BLaER1 treated with 17β-estradiol and CSF1 and Interleukin-3, amounts not matched to agents 10 nM and 100 nM (cell line): ENCODE measurements around the gene PYM1.
A peak's percentile ranks its signal among the peaks of the same experiment; 100 is the strongest.

Source experiments
- H3K27ac ChIP-seq, 11 experiments: shearing (Covaris generic); formaldehyde crosslinking; 2 replicates each; pipeline ENCODE4 v1.8.1; 2022
- H3K27me3 ChIP-seq, 11 experiments: shearing (Covaris generic); formaldehyde crosslinking; 2 replicates each; pipeline ENCODE4 v1.8.1; 2022
- H3K36me3 ChIP-seq, 11 experiments: shearing (Covaris generic); formaldehyde crosslinking; 2 replicates each; pipeline ENCODE4 v1.8.1; 2022
- H3K4me1 ChIP-seq, 10 experiments: shearing (Covaris generic); formaldehyde crosslinking; 2 replicates each; pipeline ENCODE4 v1.8.1; 2022
- H3K4me2 ChIP-seq, 11 experiments: shearing (Covaris generic); formaldehyde crosslinking; 2 replicates each; pipeline ENCODE4 v1.8.1; 2022
- H3K4me3 ChIP-seq, 10 experiments: shearing (Covaris generic); formaldehyde crosslinking; 2 replicates each; pipeline ENCODE4 v1.8.1; 2022
- H3K9ac ChIP-seq, 11 experiments: shearing (Covaris generic); formaldehyde crosslinking; 2 replicates each; pipeline ENCODE4 v1.8.1; 2022
- H3K9me3 ChIP-seq, 11 experiments: shearing (Covaris generic); formaldehyde crosslinking; replicated peaks in 1 of 11; 2 replicates each; pipeline ENCODE4 v1.8.1; 2022
- H4K20me1 ChIP-seq, 11 experiments: shearing (Covaris generic); formaldehyde crosslinking; 2 replicates each; pipeline ENCODE4 v1.8.1; 2022
- Cebpa-rat ChIP-seq, 11 experiments: shearing (Covaris generic); IDR thresholded peaks; 2 replicates each; pipeline ENCODE4 v1.8.1; 2022

The PYM1 gene

DNA sequence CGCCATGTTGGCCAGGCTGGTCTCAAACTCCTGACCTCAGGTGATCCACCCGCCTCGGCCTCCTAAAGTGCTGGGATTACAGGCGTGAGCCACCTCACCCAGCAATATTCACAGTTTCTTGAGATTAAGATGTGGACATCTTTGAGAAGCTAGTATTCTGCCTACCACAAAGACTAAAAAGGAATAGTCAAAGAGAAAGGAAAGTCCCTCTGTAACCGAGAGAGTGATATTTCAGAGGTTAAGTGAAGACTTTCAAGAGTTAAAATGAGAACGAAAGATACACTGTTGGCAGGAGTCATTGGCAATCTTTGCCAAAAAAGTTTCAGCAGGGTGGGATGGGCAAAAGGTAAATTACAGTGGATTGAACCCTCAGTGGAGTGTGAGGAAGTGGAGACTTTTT, 18.9 kb upstream of the PYM1 start:
- Histone ChIP-seq H3K4me3 (no peak overlapping the region), H3K36me3 (peaks cover 62 to 100% (median 87%) of the 10 kb centered on the region in 11 experiments), H3K9ac (no peak overlapping the region), H3K27me3 (no peaks in the 10 kb centered on the region), H3K9me3 (no peaks in the 10 kb centered on the region), H3K4me1 (no peaks in the 10 kb centered on the region), H4K20me1 (no peaks in the 10 kb centered on the region; a peak in 1 of 22 replicates), H3K27ac (no peak overlapping the region), H3K4me2 (no peak overlapping the region)
- no peak for TF ChIP-seq Cebpa-rat (IDR thresholded peaks at IDR 0.05)

DNA sequence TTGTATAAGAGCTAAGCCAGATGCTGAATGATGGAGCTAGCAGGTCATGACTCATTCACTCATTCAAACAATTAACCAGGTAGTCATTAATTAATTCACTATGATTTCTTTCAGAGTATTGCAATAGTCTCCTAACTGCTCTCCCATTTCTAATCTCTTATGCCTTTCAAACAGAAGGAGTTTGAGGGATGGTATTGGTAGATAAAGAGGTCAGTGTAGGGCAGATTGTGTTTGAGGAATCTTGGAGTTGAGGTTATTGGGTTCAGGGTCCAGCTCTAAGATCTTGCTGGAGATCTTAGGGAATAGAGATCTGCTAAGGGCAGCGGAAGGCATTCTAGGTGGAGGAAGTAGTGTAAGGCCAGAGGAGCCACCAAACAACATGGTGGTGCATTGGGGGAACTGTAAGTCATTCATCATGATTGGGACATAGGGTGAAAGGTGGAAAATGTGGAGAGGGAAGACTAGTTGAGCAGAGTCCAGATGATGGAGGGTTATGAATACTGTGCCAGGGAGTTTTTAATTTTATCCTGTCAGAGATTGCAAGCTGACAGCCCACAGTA, 15.0 kb upstream of the PYM1 start:
- peaks cover 6 to 19% (median 10%) of the 10 kb centered on the region in 10 experiments; a peak in 19 of 20 replicates for H3K4me1 ChIP-seq
- no peaks in the 10 kb centered on the region for H3K9me3 ChIP-seq
- no peak for TF ChIP-seq Cebpa-rat (IDR thresholded peaks at IDR 0.05)
- H3K36me3 ChIP-seq, result peaks cover 79 to 98% (median 93%) of the 10 kb centered on the region in 11 experiments
- no peak overlapping the region for H3K4me3 ChIP-seq
- no peak overlapping the region for H3K27ac ChIP-seq
- no peak overlapping the region for H3K4me2 ChIP-seq
- H3K27me3 ChIP-seq, result no peaks in the 10 kb centered on the region
- H3K9ac ChIP-seq, result no peak overlapping the region
- peaks cover 0 to 21% (median 0%) of the 10 kb centered on the region in 11 experiments; a peak in 3 of 22 replicates for H4K20me1 ChIP-seq

- no peak for TF ChIP-seq Cebpa-rat (IDR thresholded peaks at IDR 0.05)
- H3K4me1 ChIP-seq, result peaks cover 6 to 19% (median 10%) of the 10 kb centered on the region in 10 experiments; a peak in 19 of 20 replicates
- H3K36me3 ChIP-seq, result peaks cover 82 to 98% (median 93%) of the 10 kb centered on the region in 11 experiments
- H3K9ac ChIP-seq, result no peak overlapping the region
- no peaks in the 10 kb centered on the region for H3K9me3 ChIP-seq
- H3K4me3 ChIP-seq, result no peak overlapping the region
- H3K27ac ChIP-seq, result no peak overlapping the region
- H3K27me3 ChIP-seq, result no peaks in the 10 kb centered on the region
- no peak overlapping the region for H3K4me2 ChIP-seq
- peaks cover 0 to 25% (median 0%) of the 10 kb centered on the region in 11 experiments; a peak in 3 of 22 replicates for H4K20me1 ChIP-seq
Observed at GRCh38 chr12:55942055-55942454, 14.4 kb upstream of the PYM1 start.

- H3K36me3 ChIP-seq, result peaks cover 78 to 98% (median 87%) of the 10 kb centered on the region in 11 experiments
- H3K4me3 ChIP-seq, result no peak overlapping the region
- no peaks in the 10 kb centered on the region for H3K9me3 ChIP-seq
- peak overlapping the region in 3 of 11 experiments; percentile 11 to 43 (median 17); a peak in 2 of 22 replicates for H3K27ac ChIP-seq
- peak overlapping the region in 7 of 11 experiments; percentile 15 to 56 (median 43); a peak in 9 of 22 replicates for H3K9ac ChIP-seq
- H3K4me2 ChIP-seq, result peak overlapping the region; percentile 32 to 68 (median 49); a peak in 21 of 22 replicates
- no peaks in the 10 kb centered on the region for H3K27me3 ChIP-seq
- H3K4me1 ChIP-seq, result peaks cover 7 to 26% (median 12%) of the 10 kb centered on the region in 10 experiments; a peak in 19 of 20 replicates
- TF ChIP-seq Cebpa-rat (IDR thresholded peaks at IDR 0.05), result no peak
- H4K20me1 ChIP-seq, result peaks cover 0 to 41% (median 0%) of the 10 kb centered on the region in 11 experiments; a peak in 5 of 22 replicates
Observed at GRCh38 chr12:55940065-55940732, 12.5 kb upstream of the PYM1 start.

DNA sequence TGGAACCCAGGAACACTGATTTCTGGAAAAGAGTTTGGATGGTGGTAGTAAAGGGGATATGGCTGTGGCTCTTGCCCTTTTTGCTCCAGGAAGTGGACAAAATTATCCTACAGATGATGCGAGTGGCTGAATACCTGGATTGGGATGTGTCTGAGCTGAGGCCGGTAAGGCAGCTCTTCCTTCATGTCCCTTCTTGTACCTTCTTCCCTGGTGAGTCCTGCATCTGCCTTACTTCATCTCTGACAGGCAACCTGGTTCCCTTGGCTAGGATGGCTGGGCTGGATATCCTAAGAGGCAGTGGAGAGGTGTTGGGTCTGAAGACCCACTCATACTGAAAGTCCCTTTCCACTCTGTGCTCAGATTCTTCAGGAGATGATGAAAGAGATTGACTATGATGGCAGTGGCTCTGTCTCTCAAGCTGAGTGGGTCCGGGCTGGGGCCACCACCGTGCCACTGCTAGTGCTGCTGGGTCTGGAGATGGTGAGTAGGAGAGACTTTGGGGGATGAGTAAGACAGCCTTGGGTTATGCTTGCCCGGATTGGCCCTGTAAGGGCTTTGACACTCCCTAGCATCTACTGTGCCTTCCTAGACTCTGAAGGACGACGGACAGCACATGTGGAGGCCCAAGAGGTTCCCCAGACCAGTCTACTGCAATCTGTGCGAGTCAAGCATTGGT, 11.3 kb upstream of the PYM1 start:
- Histone ChIP-seq H3K27me3 (no peaks in the 10 kb centered on the region), H3K27ac (no peak overlapping the region), H3K9me3 (no peaks in the 10 kb centered on the region), H3K9ac (peak overlapping the region in 3 of 11 experiments; percentile 4 to 36 (median 34); a peak in 2 of 22 replicates), H3K36me3 (peaks cover 66 to 92% (median 74%) of the 10 kb centered on the region in 11 experiments), H3K4me2 (0 out of 22 replicates have a peak overlapping the region, but pooled peaks of 1 of the 11 experiments have one; percentile 46), H3K4me3 (no peak overlapping the region), H4K20me1 (peaks cover 0 to 42% (median 0%) of the 10 kb centered on the region in 11 experiments; a peak in 6 of 22 replicates), H3K4me1 (peaks cover 16 to 38% (median 23%) of the 10 kb centered on the region in 10 experiments)
- 0 out of 22 replicates have a peak, but pooled peaks of 1 of the 11 experiments have one; percentile 8 for TF ChIP-seq Cebpa-rat (IDR thresholded peaks at IDR 0.05)

DNA sequence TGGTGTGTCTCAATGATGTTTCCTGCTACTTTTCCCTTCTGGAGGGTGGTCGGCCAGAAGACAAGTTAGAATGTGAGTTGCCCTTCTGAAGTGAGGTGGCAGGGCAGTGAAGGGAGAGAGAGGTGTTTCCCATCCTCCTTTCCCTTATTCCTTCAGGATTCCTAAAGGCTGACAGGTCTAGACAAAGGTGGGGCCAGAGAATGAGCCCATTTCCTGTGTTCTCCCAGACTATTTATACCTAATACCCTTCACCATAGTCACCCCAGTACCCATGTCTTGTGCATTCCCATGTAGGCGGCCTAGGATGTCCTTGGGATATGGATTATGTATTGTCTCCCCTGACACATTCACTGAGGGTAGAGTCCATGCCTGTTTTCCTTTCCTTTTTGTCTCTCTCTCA, 10.3 kb upstream of the PYM1 start:
- Histone ChIP-seq H3K36me3 (peaks cover 56 to 82% (median 64%) of the 10 kb centered on the region in 11 experiments), H3K27me3 (no peaks in the 10 kb centered on the region), H3K9ac (peak overlapping the region in 4 of 11 experiments; percentile 2 to 39 (median 35); a peak in 3 of 22 replicates), H3K4me3 (no peak overlapping the region), H4K20me1 (peaks cover 0 to 42% (median 0%) of the 10 kb centered on the region in 11 experiments; a peak in 6 of 22 replicates), H3K27ac (no peak overlapping the region), H3K4me2 (no peak overlapping the region), H3K4me1 (peaks cover 26 to 48% (median 33%) of the 10 kb centered on the region in 10 experiments), H3K9me3 (no peaks in the 10 kb centered on the region)
- TF ChIP-seq Cebpa-rat (IDR thresholded peaks at IDR 0.05), result no peak

DNA sequence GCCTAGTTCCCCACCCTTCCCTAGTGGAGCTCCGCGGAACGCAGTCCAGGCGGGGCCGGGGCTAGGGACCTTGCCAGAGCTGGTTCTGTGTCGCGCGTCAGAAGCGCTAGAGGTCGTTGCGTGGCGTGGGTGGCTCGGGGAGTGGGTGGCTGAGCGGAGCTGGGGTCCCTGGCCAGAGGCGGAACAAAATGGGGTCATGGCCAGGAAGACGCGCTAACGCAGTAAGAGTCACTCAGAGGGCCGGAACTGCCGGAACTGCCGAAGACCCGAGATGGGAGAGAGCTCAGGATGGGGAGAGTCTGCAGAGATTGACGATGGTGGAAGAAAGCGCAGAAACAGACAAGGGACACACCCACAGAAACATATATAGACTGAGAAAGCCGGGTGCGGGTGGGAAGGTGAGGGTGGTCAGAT, 8.1 kb upstream of the PYM1 start:
- Histone ChIP-seq H3K27me3 (no peaks in the 10 kb centered on the region), H3K9ac (peak overlapping the region in 1 of 11 experiments; percentile 9; a peak in 1 of 22 replicates), H3K9me3 (no peaks in the 10 kb centered on the region), H3K4me1 (peaks cover 39 to 61% (median 50%) of the 10 kb centered on the region in 10 experiments), H3K4me2 (no peak overlapping the region), H3K36me3 (peaks cover 34 to 59% (median 42%) of the 10 kb centered on the region in 11 experiments), H3K4me3 (no peak overlapping the region), H4K20me1 (peaks cover 0 to 40% (median 0%) of the 10 kb centered on the region in 11 experiments; a peak in 6 of 22 replicates), H3K27ac (peak overlapping the region in 1 of 11 experiments; percentile 13; a peak in 2 of 22 replicates)
- no peak for TF ChIP-seq Cebpa-rat (IDR thresholded peaks at IDR 0.05)

DNA sequence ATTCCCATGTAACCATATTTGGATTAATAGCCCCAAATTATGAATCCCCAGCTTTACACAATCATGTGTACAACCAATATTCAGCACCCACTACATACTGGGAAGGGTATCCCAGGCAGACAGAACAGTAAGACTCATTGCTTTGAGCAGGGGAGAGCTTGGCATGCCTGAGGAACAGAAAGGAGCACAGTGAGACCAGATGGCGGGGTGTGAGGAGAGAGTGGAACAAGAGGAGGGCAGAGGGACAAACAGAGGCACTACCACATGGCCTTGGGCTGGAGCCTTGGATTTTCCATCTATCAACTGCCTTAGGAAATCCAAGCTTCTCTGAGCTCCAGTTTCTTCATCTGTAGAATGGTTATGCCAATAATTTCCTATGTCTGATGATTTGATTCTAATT, 7.1 kb upstream of the PYM1 start:
- peak overlapping the region; percentile 90 to 100 (median 97); a peak in 21 of 22 replicates for H3K4me2 ChIP-seq
- H3K27ac ChIP-seq, result 0 out of 22 replicates have a peak overlapping the region, but pooled peaks of 1 of the 11 experiments have one; percentile 35
- H3K9ac ChIP-seq, result peak overlapping the region in 1 of 11 experiments; percentile 19; a peak in 1 of 22 replicates
- no peak overlapping the region for H3K4me3 ChIP-seq
- H4K20me1 ChIP-seq, result peaks cover 0 to 38% (median 0%) of the 10 kb centered on the region in 11 experiments; a peak in 6 of 22 replicates
- peaks cover 30 to 54% (median 38%) of the 10 kb centered on the region in 11 experiments for H3K36me3 ChIP-seq
- H3K9me3 ChIP-seq, result no peaks in the 10 kb centered on the region
- H3K27me3 ChIP-seq, result no peaks in the 10 kb centered on the region
- no peak for TF ChIP-seq Cebpa-rat (IDR thresholded peaks at IDR 0.05)
- peaks cover 40 to 63% (median 51%) of the 10 kb centered on the region in 10 experiments for H3K4me1 ChIP-seq
